ENCODE measurements around the gene NAPEPLD.

DNA sequence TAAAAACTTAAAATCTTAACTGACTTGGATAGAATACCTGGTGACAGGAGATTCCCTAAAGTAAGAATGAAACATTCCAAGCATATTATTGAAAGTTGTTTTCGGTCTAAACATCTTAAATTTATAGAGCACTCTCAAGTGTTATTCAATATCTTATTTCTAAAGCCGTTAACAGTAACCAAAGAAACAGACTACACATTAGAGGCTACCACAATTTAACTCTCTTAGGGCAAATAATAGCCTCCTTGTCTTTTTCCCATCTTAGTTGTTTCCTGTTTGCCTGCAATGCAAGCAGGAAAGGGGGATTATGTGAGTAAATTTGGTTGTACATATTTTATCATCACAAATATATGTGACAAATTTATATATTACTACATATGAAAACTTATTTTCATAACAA, 31.4 kb downstream of the NAPEPLD start:
- TF ChIP-seq CTCF (IDR thresholded peaks at IDR 0.05; ENCODE audit: low read depth, low read length): no peak
- TF ChIP-seq MYC (IDR thresholded peaks at IDR 0.05; ENCODE audit: low read depth, low read length): no peak
- TF ChIP-seq POLR2A (IDR thresholded peaks at IDR 0.05; ENCODE audit: extremely low read depth, insufficient read length): no peak

All from NB4 (cell line).